NT2/D1 (cell line): ENCODE data around the gene RBMS1.

Experiments used
- YY1 ChIP-seq: IDR thresholded peaks from 2 replicates; pipeline ENCODE4 v1.6.1; 2011; ENCODE audit not compliant: insufficient read length, insufficient read depth
- ZNF274 ChIP-seq: IDR thresholded peaks from 2 replicates; pipeline ENCODE4 v1.6.1; 2011; ENCODE audit warnings: mild to moderate bottlenecking, low read depth, low read length

DNA sequence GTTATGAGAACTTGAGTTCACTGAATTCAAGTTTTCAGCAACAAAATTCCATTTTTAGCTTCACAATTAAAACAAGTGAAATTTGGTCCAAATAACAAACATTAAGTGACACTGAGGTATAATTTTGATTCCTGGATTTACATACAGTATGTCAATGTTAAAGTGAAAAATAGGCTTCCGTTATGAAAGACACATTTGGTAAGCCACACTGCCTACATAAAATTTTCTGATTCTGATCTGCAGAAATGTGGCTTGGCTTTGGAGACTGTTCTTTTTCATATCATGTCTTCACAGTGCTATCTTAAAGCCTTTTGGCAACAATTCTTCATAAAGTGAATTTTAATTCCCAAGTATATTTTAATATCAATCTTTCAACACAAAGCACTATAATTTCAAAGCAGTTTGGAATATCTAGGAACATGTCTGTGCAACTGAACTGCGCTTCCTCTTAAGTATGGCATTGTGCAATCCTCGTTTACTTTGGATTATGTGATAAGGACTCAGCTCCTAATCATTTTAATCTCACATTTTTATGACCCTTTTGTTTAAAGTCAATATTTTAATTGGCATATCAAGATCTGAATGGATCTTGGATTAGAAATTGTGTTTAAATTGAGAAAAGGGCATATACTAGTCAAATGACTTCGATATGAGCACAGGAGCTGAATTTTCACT lies 60.0 kb downstream of the RBMS1 start:
- TF ChIP-seq ZNF274 (no peak), YY1 (no peak)
